ENCODE results near the gene ABCD1.

- no peak for TF ChIP-seq CTCF (IDR thresholded peaks at IDR 0.05)
- TF ChIP-seq EP300 (IDR thresholded peaks at IDR 0.05), result no peak
These were observed 30.5 kb downstream of the ABCD1 start for GRCh38 chrX:153755136-153755535.

Data from esophagus muscularis mucosa (tissue), 3 donors.